ENCODE measurements around the gene DGKG. TPM values are rescaled to one million over a fixed set of nuclear protein-coding genes. Genes with fewer than 3 reads are reported as not detected.

The DGKG gene
- total and polyA plus RNA-seq, 4 donors, result 0.84 to 7.8 (median 1.7) TPM

GRCh38 chr3:186284349-186284652 lies 77.7 kb downstream of the DGKG start:
- Histone ChIP-seq H3K4me3 (ENCODE audit: low read depth in 1 of 3, low read length in 3 of 3) (no peak overlapping the region), H3K9ac (ENCODE audit: low read depth in 1 of 2, low read length in 2 of 2) (no peak overlapping the region), H3K9me3 (ENCODE audit: control insufficient read depth in 4 of 4, low read length in 3 of 4) (no peaks in the 10 kb centered on the region), H3K36me3 (ENCODE audit: control insufficient read depth in 4 of 4, insufficient read depth in 3 of 4, low read depth in 1 of 4, low read length in 3 of 4) (no peaks in the 10 kb centered on the region), H3K27me3 (ENCODE audit: control insufficient read depth in 4 of 4, insufficient read depth in 4 of 4, low read length in 3 of 4) (peaks cover 0 to 5% (median 0%) of the 10 kb centered on the region in 4 donors), H3K27ac (ENCODE audit: low read depth in 1 of 2, low read length in 2 of 2) (no peak overlapping the region), H3K4me1 (ENCODE audit: control insufficient read depth in 4 of 4, insufficient read depth in 4 of 4, low read length in 3 of 4) (no peaks in the 10 kb centered on the region)
- 94% methylated on average over 8 of the region's 8 CpGs for WGBS
- TF ChIP-seq ZBTB33 (IDR thresholded peaks at IDR 0.05) (no peak), GABPA (IDR thresholded peaks at IDR 0.05 in 1 of 2, conservative IDR thresholded peaks at IDR 0.05 in 1 of 2) (no peak), RAD21 (IDR thresholded peaks at IDR 0.05) (no peak), RXRA (IDR thresholded peaks at IDR 0.05) (no peak), EGR1 (IDR thresholded peaks at IDR 0.05; ENCODE audit: low read depth in 2 of 2) (no peak), HNF4A (conservative IDR thresholded peaks at IDR 0.05) (no peak), JUND (IDR thresholded peaks at IDR 0.05) (no peak), YY1 (IDR thresholded peaks at IDR 0.05) (no peak), FOXA2 (IDR thresholded peaks at IDR 0.05) (no peak)
- DNase-seq (ENCODE audit: low spot score), result no peak

- H3K4me1 ChIP-seq (ENCODE audit: control insufficient read depth in 4 of 4, insufficient read depth in 4 of 4, low read length in 3 of 4), result no peaks in the 10 kb centered on the region
- 71% methylated on average over 6 of the region's 6 CpGs for WGBS
- H3K4me3 ChIP-seq (ENCODE audit: low read depth in 1 of 3, low read length in 3 of 3), result no peak overlapping the region
- H3K27me3 ChIP-seq (ENCODE audit: control insufficient read depth in 4 of 4, insufficient read depth in 4 of 4, low read length in 3 of 4), result peaks cover 0 to 5% (median 0%) of the 10 kb centered on the region in 4 donors
- TF ChIP-seq GABPA (IDR thresholded peaks at IDR 0.05 in 1 of 2, conservative IDR thresholded peaks at IDR 0.05 in 1 of 2), result no peak
- TF ChIP-seq, protein P1, sequence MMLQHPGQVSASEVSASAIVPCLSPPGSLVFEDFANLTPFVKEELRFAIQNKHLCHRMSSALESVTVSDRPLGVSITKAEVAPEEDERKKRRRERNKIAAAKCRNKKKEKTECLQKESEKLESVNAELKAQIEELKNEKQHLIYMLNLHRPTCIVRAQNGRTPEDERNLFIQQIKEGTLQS (IDR thresholded peaks at IDR 0.05), result no peak
- TF ChIP-seq MAX (IDR thresholded peaks at IDR 0.05), result no peak
- TF ChIP-seq FOXA2 (IDR thresholded peaks at IDR 0.05), result no peak
- TF ChIP-seq ZBTB33 (IDR thresholded peaks at IDR 0.05), result no peak
- TF ChIP-seq, protein P2, sequence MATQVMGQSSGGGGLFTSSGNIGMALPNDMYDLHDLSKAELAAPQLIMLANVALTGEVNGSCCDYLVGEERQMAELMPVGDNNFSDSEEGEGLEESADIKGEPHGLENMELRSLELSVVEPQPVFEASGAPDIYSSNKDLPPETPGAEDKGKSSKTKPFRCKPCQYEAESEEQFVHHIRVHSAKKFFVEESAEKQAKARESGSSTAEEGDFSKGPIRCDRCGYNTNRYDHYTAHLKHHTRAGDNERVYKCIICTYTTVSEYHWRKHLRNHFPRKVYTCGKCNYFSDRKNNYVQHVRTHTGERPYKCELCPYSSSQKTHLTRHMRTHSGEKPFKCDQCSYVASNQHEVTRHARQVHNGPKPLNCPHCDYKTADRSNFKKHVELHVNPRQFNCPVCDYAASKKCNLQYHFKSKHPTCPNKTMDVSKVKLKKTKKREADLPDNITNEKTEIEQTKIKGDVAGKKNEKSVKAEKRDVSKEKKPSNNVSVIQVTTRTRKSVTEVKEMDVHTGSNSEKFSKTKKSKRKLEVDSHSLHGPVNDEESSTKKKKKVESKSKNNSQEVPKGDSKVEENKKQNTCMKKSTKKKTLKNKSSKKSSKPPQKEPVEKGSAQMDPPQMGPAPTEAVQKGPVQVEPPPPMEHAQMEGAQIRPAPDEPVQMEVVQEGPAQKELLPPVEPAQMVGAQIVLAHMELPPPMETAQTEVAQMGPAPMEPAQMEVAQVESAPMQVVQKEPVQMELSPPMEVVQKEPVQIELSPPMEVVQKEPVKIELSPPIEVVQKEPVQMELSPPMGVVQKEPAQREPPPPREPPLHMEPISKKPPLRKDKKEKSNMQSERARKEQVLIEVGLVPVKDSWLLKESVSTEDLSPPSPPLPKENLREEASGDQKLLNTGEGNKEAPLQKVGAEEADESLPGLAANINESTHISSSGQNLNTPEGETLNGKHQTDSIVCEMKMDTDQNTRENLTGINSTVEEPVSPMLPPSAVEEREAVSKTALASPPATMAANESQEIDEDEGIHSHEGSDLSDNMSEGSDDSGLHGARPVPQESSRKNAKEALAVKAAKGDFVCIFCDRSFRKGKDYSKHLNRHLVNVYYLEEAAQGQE (IDR thresholded peaks at IDR 0.05), result no peak
- no peak for TF ChIP-seq NR2F2 (IDR thresholded peaks at IDR 0.05)
- TF ChIP-seq YY1 (IDR thresholded peaks at IDR 0.05), result no peak
- no peak for TF ChIP-seq JUND (IDR thresholded peaks at IDR 0.05)
- TF ChIP-seq HNF4A (conservative IDR thresholded peaks at IDR 0.05), result no peak
- TF ChIP-seq RAD21 (IDR thresholded peaks at IDR 0.05), result no peak
- no peak for TF ChIP-seq RXRA (IDR thresholded peaks at IDR 0.05)
- no peak for TF ChIP-seq FOXA1 (IDR thresholded peaks at IDR 0.05)
- no peak for TF ChIP-seq CTCF (IDR thresholded peaks at IDR 0.05; ENCODE audit: low read depth, low read length, missing input control)
- no peak for TF ChIP-seq HNF4G (IDR thresholded peaks at IDR 0.05)
- no peak for TF ChIP-seq EGR1 (IDR thresholded peaks at IDR 0.05; ENCODE audit: low read depth in 2 of 2)
- no peak for TF ChIP-seq SP1 (IDR thresholded peaks at IDR 0.05)
- TF ChIP-seq TAF1 (conservative IDR thresholded peaks at IDR 0.05), result no peak
- no peaks in the 10 kb centered on the region for H3K9me3 ChIP-seq (ENCODE audit: control insufficient read depth in 4 of 4, low read length in 3 of 4)
- no peak overlapping the region for H3K9ac ChIP-seq (ENCODE audit: low read depth in 1 of 2, low read length in 2 of 2)
- no peak overlapping the region for H3K27ac ChIP-seq (ENCODE audit: low read depth in 1 of 2, low read length in 2 of 2)
- DNase-seq (ENCODE audit: low spot score), result no peak
- no peaks in the 10 kb centered on the region for H3K36me3 ChIP-seq (ENCODE audit: control insufficient read depth in 4 of 4, insufficient read depth in 3 of 4, low read depth in 1 of 4, low read length in 3 of 4)
These were observed 78.2 kb downstream of the DGKG start for GRCh38 chr3:186283651-186284348.

All from liver (tissue), 9 donors.